Natural killer cell (primary cell): Measurements from ENCODE around the gene CSF1. TPM values are rescaled to one million over a fixed set of nuclear protein-coding genes. Genes with fewer than 3 reads are reported as not detected.

Source experiments
- ATAC-seq, 3 donors: fragments of 150-1000 bp in 2 of 3; fragments of 200-7000 bp in 1 of 3; cut with Tn5 transposase; 1 replicate in 1 of 3; 2 replicates in 2 of 3; pipeline ENCODE4 v1.10.0; 2021; ENCODE audit warnings: mild to moderate bottlenecking in 2 of 3, moderate library complexity in 2 of 3
- DNase-seq, 2 donors: peaks; one replicate each; pipeline versions ENCODE4 v3.0.0 to v3.0.0-alpha.2; 2013 to 2021; ENCODE audit warnings: mixed read lengths in 1 of 2
- H3K27ac ChIP-seq: one replicate; pipeline ENCODE4 v1.5.1; 2013; ENCODE audit warnings: mild to moderate bottlenecking, low read length
- H3K27me3 ChIP-seq: one replicate; pipeline ENCODE4 v1.6.1; 2013; ENCODE audit warnings: low read length; ENCODE audit not compliant: control insufficient read depth, insufficient read depth
- H3K36me3 ChIP-seq: one replicate; pipeline ENCODE4 v1.6.1; 2013; ENCODE audit warnings: low read length; ENCODE audit not compliant: control insufficient read depth, insufficient read depth
- H3K4me1 ChIP-seq: one replicate; pipeline ENCODE4 v1.6.1; 2013; ENCODE audit warnings: low read length; ENCODE audit not compliant: control insufficient read depth, insufficient read depth
- H3K4me3 ChIP-seq: one replicate; pipeline ENCODE4 v1.5.1; 2013; ENCODE audit warnings: low read length
- H3K9me3 ChIP-seq: one replicate; pipeline ENCODE4 v1.6.1; 2013; ENCODE audit warnings: low read length; ENCODE audit not compliant: control insufficient read depth, insufficient read depth
- H3K27ac Mint-ChIP-seq, 2 donors: one replicate each; pipeline ENCODE4 v1.8.0; 2022; ENCODE audit warnings: mild to moderate bottlenecking in 2 of 2, mixed read lengths in 2 of 2, moderate library complexity in 1 of 2
- H3K27me3 Mint-ChIP-seq, 2 donors: one replicate each; pipeline ENCODE4 v1.8.0; 2022; ENCODE audit warnings: low read depth in 2 of 2, mixed read lengths in 2 of 2
- H3K36me3 Mint-ChIP-seq: one replicate; pipeline ENCODE4 v1.8.0; 2022; ENCODE audit warnings: mixed read lengths
- H3K4me1 Mint-ChIP-seq, 2 donors: one replicate each; pipeline ENCODE4 v1.8.0; 2022; ENCODE audit warnings: mixed read lengths in 2 of 2
- H3K4me3 Mint-ChIP-seq: one replicate; pipeline ENCODE4 v1.8.0; 2022; ENCODE audit warnings: mild to moderate bottlenecking, moderate library complexity, mixed read lengths
- H3K9me3 Mint-ChIP-seq, 2 donors: one replicate each; pipeline ENCODE4 v1.8.0; 2022; ENCODE audit warnings: mixed read lengths in 2 of 2
- CTCF ChIP-seq: fragments of 200-600 bp; IDR thresholded peaks from one replicate; pipeline ENCODE4 v1.8.0; 2022; ENCODE audit warnings: antibody characterized with exemption
- WGBS: methylation state at CpG from one replicate; pipeline ENCODE4 v1.1.7; 2013; ENCODE audit warnings: missing lambda C conversion rate; ENCODE audit not compliant: insufficient coverage; 5-methylcytosine and 5-hydroxymethylcytosine counted together
- intact Hi-C: fragments of 100-400 bp; cut with micrococcal nuclease; formaldehyde crosslinking; loops from one replicate; pipeline ENCODE4 v1.14.2; 2022
- total RNA-seq, 4 donors: library from RNA; stranded (reverse); fragments of 120-200 nt in 1 of 4; gene quantifications; one replicate each; pipeline versions ENCODE4 v1.2.3 to v1.2.4, GENCODE V29; 2013 to 2022

The CSF1 gene
- total RNA-seq, 3 donors from 2014 or later (not counting 1 experiment from before 2014, with no cell fraction given): 2.1 to 57.9 (median 3.7) TPM

- Histone ChIP-seq H3K27ac (no peak overlapping the region), H3K4me1 (peaks cover 29% of the 10 kb centered on the region), H3K36me3 (no peaks in the 10 kb centered on the region), H3K27me3 (no peaks in the 10 kb centered on the region), H3K4me3 (no peak overlapping the region), H3K9me3 (no peaks in the 10 kb centered on the region)
- no peaks in the 10 kb centered on the region for H3K9me3 Mint-ChIP-seq
- 80% methylated on average over 7 of the region's 7 CpGs for WGBS
- H3K27me3 Mint-ChIP-seq: peaks cover 2 to 7% of the 10 kb centered on the region in 2 donors
- H3K36me3 Mint-ChIP-seq: no peaks in the 10 kb centered on the region
- TF ChIP-seq CTCF: no peak
- peaks cover 0 to 6% of the 10 kb centered on the region in 2 donors for H3K4me1 Mint-ChIP-seq
- H3K27ac Mint-ChIP-seq: no peak overlapping the region
- ATAC-seq: no peak
- intact Hi-C loops: no loop called here
- H3K4me3 Mint-ChIP-seq: no peak overlapping the region
- no peak for DNase-seq
Measured at GRCh38 chr1:109897259-109897955, 13.2 kb upstream of the CSF1 start.

GRCh38 chr1:109898842-109899241 is 11.8 kb upstream of the CSF1 start:
- no peak for ATAC-seq
- no peaks in the 10 kb centered on the region for H3K9me3 Mint-ChIP-seq
- H3K27ac Mint-ChIP-seq: no peak overlapping the region

GRCh38 chr1:109901141-109901523 is 9.5 kb upstream of the CSF1 start:
- TF ChIP-seq CTCF: no peak
- H3K27ac Mint-ChIP-seq: no peak overlapping the region

More at GRCh38 chr1:109898842-109899241, 11.8 kb upstream of the CSF1 start:
- Histone ChIP-seq H3K4me1 (peaks cover 29% of the 10 kb centered on the region), H3K36me3 (no peaks in the 10 kb centered on the region), H3K9me3 (no peaks in the 10 kb centered on the region), H3K4me3 (no peak overlapping the region), H3K27ac (no peak overlapping the region), H3K27me3 (no peaks in the 10 kb centered on the region)
- intact Hi-C loops: no loop called here
- H3K4me3 Mint-ChIP-seq: no peak overlapping the region
- H3K4me1 Mint-ChIP-seq: peaks cover 0 to 6% of the 10 kb centered on the region in 2 donors
- TF ChIP-seq CTCF: no peak
- peaks cover 4 to 7% of the 10 kb centered on the region in 2 donors for H3K27me3 Mint-ChIP-seq
- no peaks in the 10 kb centered on the region for H3K36me3 Mint-ChIP-seq
- DNase-seq: no peak
- WGBS: 94% methylated on average over 2 of the region's 2 CpGs

More at GRCh38 chr1:109901141-109901523, 9.5 kb upstream of the CSF1 start:
- peaks cover 20% of the 10 kb centered on the region for H3K4me1 ChIP-seq
- DNase-seq: no peak
- H3K36me3 Mint-ChIP-seq: no peaks in the 10 kb centered on the region
- no peak overlapping the region for H3K4me3 ChIP-seq
- H3K27me3 Mint-ChIP-seq: peaks cover 4 to 7% of the 10 kb centered on the region in 2 donors
- H3K9me3 Mint-ChIP-seq: no peaks in the 10 kb centered on the region
- intact Hi-C loops: no loop called here
- H3K4me1 Mint-ChIP-seq: peaks cover 6 to 9% of the 10 kb centered on the region in 2 donors
- no peak overlapping the region for H3K27ac ChIP-seq
- no peaks in the 10 kb centered on the region for H3K36me3 ChIP-seq
- no peak for ATAC-seq
- 96% methylated on average over 1 of the region's 2 CpGs for WGBS
- H3K9me3 ChIP-seq: no peaks in the 10 kb centered on the region
- H3K27me3 ChIP-seq: no peaks in the 10 kb centered on the region
- no peak overlapping the region for H3K4me3 Mint-ChIP-seq
